NCI-H82 (cell line): Measurements from ENCODE around the gene DOCK1.
A peak's percentile ranks its signal among the peaks of the same experiment; 100 is the strongest.
"Not testable (repeated sequence)": the region's sequence is repeated elsewhere in the genome, so short reads cannot be mapped to it uniquely, and the experiment has no call there.

Experiments
- DNase-seq: peaks from one replicate; lab custom pipeline; 2025; lab: John Stamatoyannopoulos, UW

DOCK1 gene

GRCh38 chr10:126924915-126925300, 19.7 kb downstream of the DOCK1 start:
- no peak for DNase-seq

- peak; percentile 41 for DNase-seq
These were observed 21.3 kb downstream of the DOCK1 start for GRCh38 chr10:126926568-126926967.

- no peak for DNase-seq
These were observed 22.6 kb downstream of the DOCK1 start for GRCh38 chr10:126927799-126928198.

GRCh38 chr10:126928274-126928673, 23.0 kb downstream of the DOCK1 start:
- peak; percentile 74 for DNase-seq

GRCh38 chr10:126929391-126929790, 24.2 kb downstream of the DOCK1 start:
- DNase-seq = no peak

- DNase-seq = no peak
These were observed 25.1 kb downstream of the DOCK1 start for GRCh38 chr10:126930131-126930882.

- DNase-seq = no peak
These were observed 25.8 kb downstream of the DOCK1 start for GRCh38 chr10:126930883-126931503.

- no peak for DNase-seq
These were observed 26.3 kb downstream of the DOCK1 start for GRCh38 chr10:126931544-126931943.

GRCh38 chr10:126932516-126932915, 27.3 kb downstream of the DOCK1 start:
- no peak for DNase-seq

- DNase-seq = no peak
These were observed 27.9 kb downstream of the DOCK1 start for GRCh38 chr10:126933116-126933515.

- DNase-seq = no peak
These were observed 30.2 kb downstream of the DOCK1 start for GRCh38 chr10:126935263-126935946.

- no peak for DNase-seq
These were observed 31.8 kb downstream of the DOCK1 start for GRCh38 chr10:126937026-126937425.

- DNase-seq = not testable (repeated sequence)
These were observed 32.9 kb downstream of the DOCK1 start for GRCh38 chr10:126938121-126938520.

- DNase-seq = no peak
These were observed 34.5 kb downstream of the DOCK1 start for GRCh38 chr10:126939706-126940105.

GRCh38 chr10:126940670-126941310, 35.6 kb downstream of the DOCK1 start:
- DNase-seq = no peak

- DNase-seq = no peak
These were observed 39.0 kb downstream of the DOCK1 start for GRCh38 chr10:126944191-126944590.

- no peak for DNase-seq
These were observed 40.3 kb downstream of the DOCK1 start for GRCh38 chr10:126945351-126946030.

- no peak for DNase-seq
These were observed 41.5 kb downstream of the DOCK1 start for GRCh38 chr10:126946746-126947145.

GRCh38 chr10:126948355-126949160, 43.3 kb downstream of the DOCK1 start:
- no peak for DNase-seq

GRCh38 chr10:126949161-126949503, 43.9 kb downstream of the DOCK1 start:
- no peak for DNase-seq

- DNase-seq = no peak
These were observed 45.3 kb downstream of the DOCK1 start for GRCh38 chr10:126950401-126951105.
